Endodermal cell (in vitro differentiated cells): ENCODE data around the gene RFX7. TPM values are rescaled to one million over a fixed set of nuclear protein-coding genes. Genes with fewer than 3 reads are reported as not detected.

Source experiments
- DNase-seq: peaks from one replicate; pipeline ENCODE4 v3.0.0-alpha.2; 2017
- H3K27ac ChIP-seq: 2 replicates; pipeline ENCODE4 v1.5.1; 2013; ENCODE audit warnings: mild to moderate bottlenecking, low read depth, low read length, moderate library complexity
- H3K27me3 ChIP-seq: 2 replicates; pipeline ENCODE4 v1.6.1; 2013; ENCODE audit warnings: mild to moderate bottlenecking, low read length, moderate library complexity; ENCODE audit not compliant: insufficient read depth, control insufficient read depth, poor library complexity, severe bottlenecking
- H3K36me3 ChIP-seq: 2 replicates; pipeline ENCODE4 v1.7.0; 2013; ENCODE audit warnings: mild to moderate bottlenecking, low read length, moderate library complexity; ENCODE audit not compliant: control insufficient read depth, insufficient read depth
- H3K4me1 ChIP-seq: one replicate; pipeline ENCODE4 v1.7.0; 2013; ENCODE audit warnings: low read length; ENCODE audit not compliant: control insufficient read depth, insufficient read depth
- H3K4me3 ChIP-seq: 2 replicates; pipeline ENCODE4 v1.5.1; 2013; ENCODE audit warnings: mild to moderate bottlenecking, low read length, moderate library complexity
- H3K9ac ChIP-seq: 2 replicates; pipeline ENCODE4 v1.6.1; 2013; ENCODE audit warnings: mild to moderate bottlenecking, low read length, moderate library complexity; ENCODE audit not compliant: poor library complexity, severe bottlenecking; ENCODE audit errors: extremely low read depth
- H3K9me3 ChIP-seq: 2 replicates; pipeline ENCODE4 v1.6.1; 2013; ENCODE audit warnings: mild to moderate bottlenecking, low read length, moderate library complexity; ENCODE audit not compliant: control insufficient read depth
- H3K27ac Mint-ChIP-seq: 2 replicates; pipeline ENCODE4 v1.8.0; 2020; ENCODE audit warnings: mixed read lengths
- H3K27me3 Mint-ChIP-seq: 2 replicates; pipeline ENCODE4 v1.8.0; 2021; ENCODE audit warnings: mild to moderate bottlenecking, mixed read lengths; ENCODE audit not compliant: insufficient read depth
- H3K36me3 Mint-ChIP-seq: 2 replicates; pipeline ENCODE4 v1.8.0; 2020; ENCODE audit warnings: low read depth, mixed read lengths
- H3K4me1 Mint-ChIP-seq: 2 replicates; pipeline ENCODE4 v1.8.0; 2020; ENCODE audit warnings: mixed read lengths
- H3K4me3 Mint-ChIP-seq: 2 replicates; pipeline ENCODE4 v1.8.0; 2020; ENCODE audit warnings: mild to moderate bottlenecking, moderate library complexity, mixed read lengths
- H3K9me3 Mint-ChIP-seq: 2 replicates; pipeline ENCODE4 v1.8.0; 2020; ENCODE audit warnings: mild to moderate bottlenecking, mixed read lengths
- WGBS, 2 experiments: methylation state at CpG; one replicate each; pipeline versions ENCODE4 v1.1.5 to v1.1.7; 2013; ENCODE audit warnings: missing lambda C conversion rate in 2 of 2, mixed read lengths in 1 of 2; ENCODE audit not compliant: insufficient coverage in 1 of 2, insufficient read length in 1 of 2; 5-methylcytosine and 5-hydroxymethylcytosine counted together
- total RNA-seq, 2 donors: library from RNA; stranded (reverse); fragmentation: NEBNext Ultra II Directional in 1 of 2; extraction: Animal tissue kit (Norgen Biotek cat#: 25700) in 1 of 2; gene quantifications; 2 replicates in 1 of 2; 3 replicates in 1 of 2; pipeline ENCODE4 v1.2.1, GENCODE V29; 2021
- TF ChIP-seq, protein P1 (sequence below): fragments of 200-600 bp; sonication (generic); conservative IDR thresholded peaks from 2 replicates; pipeline ENCODE4 v1.5.0; 2021; ENCODE audit warnings: antibody characterized with exemption, mild to moderate bottlenecking

RFX7 gene
- total RNA-seq, 2 donors from 2014 or later: 19.3 to 25.3 TPM

GRCh38 chr15:56077081-56077480 lies 166.6 kb downstream of the RFX7 start:
- no peaks in the 10 kb centered on the region for H3K36me3 Mint-ChIP-seq
- Histone ChIP-seq H3K36me3 (no peaks in the 10 kb centered on the region), H3K9me3 (no peaks in the 10 kb centered on the region), H3K27ac (no peak overlapping the region), H3K4me1 (no peaks in the 10 kb centered on the region), H3K9ac (no peak overlapping the region), H3K27me3 (no peaks in the 10 kb centered on the region), H3K4me3 (no peak overlapping the region)
- peaks cover 4% of the 10 kb centered on the region for H3K9me3 Mint-ChIP-seq
- no peak overlapping the region for H3K27ac Mint-ChIP-seq
- H3K4me3 Mint-ChIP-seq: no peak overlapping the region
- no peaks in the 10 kb centered on the region for H3K27me3 Mint-ChIP-seq
- DNase-seq: no peak
- 85 to 89% methylated on average over 4 to 5 of the region's 5 CpGs for WGBS, 2 experiments
- no peaks in the 10 kb centered on the region for H3K4me1 Mint-ChIP-seq
- TF ChIP-seq, protein P1, sequence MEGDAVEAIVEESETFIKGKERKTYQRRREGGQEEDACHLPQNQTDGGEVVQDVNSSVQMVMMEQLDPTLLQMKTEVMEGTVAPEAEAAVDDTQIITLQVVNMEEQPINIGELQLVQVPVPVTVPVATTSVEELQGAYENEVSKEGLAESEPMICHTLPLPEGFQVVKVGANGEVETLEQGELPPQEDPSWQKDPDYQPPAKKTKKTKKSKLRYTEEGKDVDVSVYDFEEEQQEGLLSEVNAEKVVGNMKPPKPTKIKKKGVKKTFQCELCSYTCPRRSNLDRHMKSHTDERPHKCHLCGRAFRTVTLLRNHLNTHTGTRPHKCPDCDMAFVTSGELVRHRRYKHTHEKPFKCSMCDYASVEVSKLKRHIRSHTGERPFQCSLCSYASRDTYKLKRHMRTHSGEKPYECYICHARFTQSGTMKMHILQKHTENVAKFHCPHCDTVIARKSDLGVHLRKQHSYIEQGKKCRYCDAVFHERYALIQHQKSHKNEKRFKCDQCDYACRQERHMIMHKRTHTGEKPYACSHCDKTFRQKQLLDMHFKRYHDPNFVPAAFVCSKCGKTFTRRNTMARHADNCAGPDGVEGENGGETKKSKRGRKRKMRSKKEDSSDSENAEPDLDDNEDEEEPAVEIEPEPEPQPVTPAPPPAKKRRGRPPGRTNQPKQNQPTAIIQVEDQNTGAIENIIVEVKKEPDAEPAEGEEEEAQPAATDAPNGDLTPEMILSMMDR: no peak

- H3K9ac ChIP-seq: no peak overlapping the region
- H3K9me3 Mint-ChIP-seq: peaks cover 4% of the 10 kb centered on the region
- TF ChIP-seq, protein P1: no peak
- no peaks in the 10 kb centered on the region for H3K36me3 ChIP-seq
- no peak overlapping the region for H3K27ac Mint-ChIP-seq
- H3K4me3 ChIP-seq: no peak overlapping the region
- H3K4me1 Mint-ChIP-seq: no peaks in the 10 kb centered on the region
- no peak overlapping the region for H3K4me3 Mint-ChIP-seq
- no peaks in the 10 kb centered on the region for H3K27me3 ChIP-seq
- no peak overlapping the region for H3K27ac ChIP-seq
- no peak for DNase-seq
- no peaks in the 10 kb centered on the region for H3K9me3 ChIP-seq
- 42 to 50% methylated on average over 2 of the region's 2 CpGs for WGBS, 2 experiments
- H3K36me3 Mint-ChIP-seq: no peaks in the 10 kb centered on the region
- H3K27me3 Mint-ChIP-seq: no peaks in the 10 kb centered on the region
- H3K4me1 ChIP-seq: no peaks in the 10 kb centered on the region
Measured at GRCh38 chr15:56076640-56077039, 167.0 kb downstream of the RFX7 start.

- H3K4me1 Mint-ChIP-seq: no peaks in the 10 kb centered on the region
- H3K9me3 Mint-ChIP-seq: peaks cover 2% of the 10 kb centered on the region
- no peaks in the 10 kb centered on the region for H3K9me3 ChIP-seq
- WGBS, 2 experiments: 68 to 94% methylated on average over 2 to 5 of the region's 5 CpGs
- no peak overlapping the region for H3K4me3 Mint-ChIP-seq
- no peak for DNase-seq
- H3K27ac ChIP-seq: no peak overlapping the region
- TF ChIP-seq, protein P1: no peak
- no peaks in the 10 kb centered on the region for H3K27me3 ChIP-seq
- no peak overlapping the region for H3K9ac ChIP-seq
- H3K4me1 ChIP-seq: no peaks in the 10 kb centered on the region
- peaks cover under 1% of the 10 kb centered on the region for H3K27me3 Mint-ChIP-seq
- no peaks in the 10 kb centered on the region for H3K36me3 Mint-ChIP-seq
- H3K36me3 ChIP-seq: no peaks in the 10 kb centered on the region
- no peak overlapping the region for H3K27ac Mint-ChIP-seq
- H3K4me3 ChIP-seq: no peak overlapping the region
Measured at GRCh38 chr15:56074481-56075265, 169.0 kb downstream of the RFX7 start.
